ENCODE measurements around the gene TIMP1. TPM values are rescaled to one million over a fixed set of nuclear protein-coding genes. Genes with fewer than 3 reads are reported as not detected.

TIMP1 gene
- total RNA-seq, 2 donors from 2014 or later, result 218 to 823 TPM

DNA sequence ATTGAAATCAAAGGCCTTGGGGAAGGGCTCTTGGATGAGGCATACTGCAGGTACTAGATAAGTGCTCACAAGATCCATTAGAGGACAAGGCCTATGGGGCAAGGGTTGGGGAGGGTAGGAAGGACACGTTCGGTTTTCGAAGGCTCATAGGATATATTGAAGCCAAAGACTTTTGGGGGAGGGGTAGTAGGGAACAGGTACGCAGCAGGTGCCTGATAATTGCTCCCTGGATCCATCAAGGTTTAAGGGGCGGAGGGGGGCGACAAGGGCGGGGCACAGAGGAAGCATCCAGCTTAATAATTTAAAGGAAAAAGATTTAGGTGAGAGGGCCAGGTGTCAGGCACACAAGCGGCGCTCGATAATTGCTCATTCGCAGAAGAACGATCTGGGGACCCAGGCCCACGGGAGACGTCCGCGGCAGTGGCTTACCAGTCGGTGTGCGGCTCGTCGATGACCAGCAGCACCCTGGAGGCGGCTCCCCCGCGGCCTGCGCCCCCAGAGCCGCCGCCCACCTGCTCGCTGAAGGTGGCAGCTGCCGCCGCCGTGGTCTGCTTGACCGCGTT is 36.8 kb downstream of the TIMP1 start:
- no peaks in the 10 kb centered on the region for H3K9me3 ChIP-seq
- no peak for DNase-seq (ENCODE audit: low spot score)
- H3K36me3 ChIP-seq, result no peaks in the 10 kb centered on the region
- peaks cover 0 to 5% of the 10 kb centered on the region in 2 donors for H3K4me1 ChIP-seq
- peak overlapping the region in 1 of 2 donors; percentile 44 for H3K4me3 ChIP-seq
- no peak overlapping the region for H3K27ac ChIP-seq
- TF ChIP-seq, protein P1, sequence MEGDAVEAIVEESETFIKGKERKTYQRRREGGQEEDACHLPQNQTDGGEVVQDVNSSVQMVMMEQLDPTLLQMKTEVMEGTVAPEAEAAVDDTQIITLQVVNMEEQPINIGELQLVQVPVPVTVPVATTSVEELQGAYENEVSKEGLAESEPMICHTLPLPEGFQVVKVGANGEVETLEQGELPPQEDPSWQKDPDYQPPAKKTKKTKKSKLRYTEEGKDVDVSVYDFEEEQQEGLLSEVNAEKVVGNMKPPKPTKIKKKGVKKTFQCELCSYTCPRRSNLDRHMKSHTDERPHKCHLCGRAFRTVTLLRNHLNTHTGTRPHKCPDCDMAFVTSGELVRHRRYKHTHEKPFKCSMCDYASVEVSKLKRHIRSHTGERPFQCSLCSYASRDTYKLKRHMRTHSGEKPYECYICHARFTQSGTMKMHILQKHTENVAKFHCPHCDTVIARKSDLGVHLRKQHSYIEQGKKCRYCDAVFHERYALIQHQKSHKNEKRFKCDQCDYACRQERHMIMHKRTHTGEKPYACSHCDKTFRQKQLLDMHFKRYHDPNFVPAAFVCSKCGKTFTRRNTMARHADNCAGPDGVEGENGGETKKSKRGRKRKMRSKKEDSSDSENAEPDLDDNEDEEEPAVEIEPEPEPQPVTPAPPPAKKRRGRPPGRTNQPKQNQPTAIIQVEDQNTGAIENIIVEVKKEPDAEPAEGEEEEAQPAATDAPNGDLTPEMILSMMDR (IDR thresholded peaks at IDR 0.05), result no peak
- no peaks in the 10 kb centered on the region for H3K27me3 ChIP-seq

DNA sequence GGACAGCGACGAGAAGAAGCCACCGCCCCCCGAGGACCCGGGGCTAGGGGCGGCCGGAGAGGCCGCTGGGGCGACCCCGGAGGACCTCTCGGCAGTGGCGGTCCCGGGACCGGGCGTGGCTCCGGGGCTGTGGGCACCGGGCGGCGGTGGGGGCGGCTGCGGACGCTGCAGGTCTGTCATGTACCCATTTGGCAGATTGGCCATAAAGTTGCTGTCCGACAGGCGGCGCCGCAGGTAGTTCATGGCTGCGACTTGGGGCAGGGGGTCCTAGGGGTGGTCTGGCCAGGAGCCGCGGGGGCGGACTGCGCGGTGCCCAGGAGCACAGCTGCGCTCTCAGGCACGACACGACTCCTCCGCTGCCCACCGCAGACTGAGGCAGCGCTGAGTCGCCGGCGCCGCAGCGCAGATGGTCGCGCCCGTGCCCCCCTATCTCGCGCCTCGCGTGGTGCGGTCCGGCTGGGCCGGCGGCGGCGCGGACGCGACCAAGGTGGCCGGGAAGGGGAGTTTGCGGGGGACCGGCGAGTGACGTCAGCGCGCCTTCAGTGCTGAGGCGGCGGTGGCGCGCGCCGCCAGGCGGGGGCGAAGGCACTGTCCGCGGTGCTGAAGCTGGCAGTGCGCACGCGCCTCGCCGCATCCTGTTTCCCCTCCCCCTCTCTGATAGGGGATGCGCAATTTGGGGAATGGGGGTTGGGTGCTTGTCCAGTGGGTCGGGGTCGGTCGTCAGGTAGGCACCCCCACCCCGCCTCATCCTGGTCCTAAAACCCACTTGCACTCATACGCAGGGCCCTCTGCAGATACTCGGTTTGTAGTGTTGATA is 37.5 kb downstream of the TIMP1 start, which contains the start of gene SYN1:
Gene SYN1 (minus strand): TSS at position 372 of the 817 bp plus-strand sequence. CDS start 129 bp downstream, at position 243.
- Histone ChIP-seq H3K27ac (no peak within 1 kb of the TSS), H3K9me3 (no peaks in the 10 kb centered on the region), H3K36me3 (no peaks in the 10 kb centered on the region), H3K27me3 (no peaks in the 10 kb centered on the region), H3K4me1 (peaks cover 0 to 5% of the 10 kb centered on the region in 2 donors), H3K4me3 (peak within 1 kb of the TSS; percentile 25 to 44)
- TF ChIP-seq, protein P1 (IDR thresholded peaks at IDR 0.05), result peak in 1 of 2 donors; percentile 56
- peak; percentile 73 for DNase-seq (ENCODE audit: low spot score)

DNA sequence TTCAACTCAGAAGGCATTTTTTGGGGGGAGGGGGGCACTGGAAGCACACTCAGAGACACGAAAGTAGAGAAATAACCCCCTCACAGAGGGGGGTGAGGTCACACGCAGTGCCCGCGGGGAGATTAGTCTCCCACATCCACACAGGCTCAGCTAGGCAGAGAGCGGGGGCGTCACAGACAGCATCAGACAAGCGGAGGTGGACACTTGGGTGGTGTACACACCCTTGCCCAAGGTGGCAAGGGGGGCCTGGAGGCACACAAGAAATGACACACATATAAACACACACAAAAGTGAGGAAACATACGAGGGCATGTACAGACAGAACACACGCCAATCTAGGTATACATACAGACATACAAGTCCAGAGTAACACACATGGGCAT is 38.1 kb downstream of the TIMP1 start:
- Histone ChIP-seq H3K36me3 (no peaks in the 10 kb centered on the region), H3K4me1 (peaks cover 0 to 5% of the 10 kb centered on the region in 2 donors), H3K4me3 (no peak overlapping the region), H3K27ac (no peak overlapping the region), H3K27me3 (no peaks in the 10 kb centered on the region), H3K9me3 (no peaks in the 10 kb centered on the region)
- no peak for DNase-seq (ENCODE audit: low spot score)
- TF ChIP-seq, protein P1 (IDR thresholded peaks at IDR 0.05), result no peak

DNA sequence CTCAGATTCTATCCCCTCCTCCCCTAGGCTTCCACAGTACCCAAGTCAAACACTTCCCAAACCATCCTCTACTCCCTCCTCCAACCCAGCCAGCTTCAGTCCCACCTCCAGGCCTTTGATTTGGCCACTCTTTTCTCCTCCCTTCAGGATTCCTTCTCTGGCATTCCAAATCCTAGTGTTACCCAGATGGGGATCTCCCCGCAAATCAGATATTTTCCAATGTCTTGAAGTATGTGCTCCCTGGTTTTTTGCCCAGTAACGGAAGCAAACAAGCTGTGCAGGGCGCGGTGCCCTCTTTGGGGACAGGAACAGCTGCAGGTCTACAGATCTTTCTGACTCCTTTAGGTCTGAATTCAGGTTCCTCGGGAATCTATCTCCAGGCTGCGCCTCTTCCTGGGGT is 39.6 kb downstream of the TIMP1 start:
- peaks cover 0 to 5% of the 10 kb centered on the region in 2 donors for H3K4me1 ChIP-seq
- no peak overlapping the region for H3K4me3 ChIP-seq
- no peak overlapping the region for H3K27ac ChIP-seq
- no peaks in the 10 kb centered on the region for H3K9me3 ChIP-seq
- DNase-seq (ENCODE audit: low spot score), result no peak
- H3K36me3 ChIP-seq, result no peaks in the 10 kb centered on the region
- TF ChIP-seq, protein P1 (IDR thresholded peaks at IDR 0.05), result no peak
- H3K27me3 ChIP-seq, result no peaks in the 10 kb centered on the region

DNA sequence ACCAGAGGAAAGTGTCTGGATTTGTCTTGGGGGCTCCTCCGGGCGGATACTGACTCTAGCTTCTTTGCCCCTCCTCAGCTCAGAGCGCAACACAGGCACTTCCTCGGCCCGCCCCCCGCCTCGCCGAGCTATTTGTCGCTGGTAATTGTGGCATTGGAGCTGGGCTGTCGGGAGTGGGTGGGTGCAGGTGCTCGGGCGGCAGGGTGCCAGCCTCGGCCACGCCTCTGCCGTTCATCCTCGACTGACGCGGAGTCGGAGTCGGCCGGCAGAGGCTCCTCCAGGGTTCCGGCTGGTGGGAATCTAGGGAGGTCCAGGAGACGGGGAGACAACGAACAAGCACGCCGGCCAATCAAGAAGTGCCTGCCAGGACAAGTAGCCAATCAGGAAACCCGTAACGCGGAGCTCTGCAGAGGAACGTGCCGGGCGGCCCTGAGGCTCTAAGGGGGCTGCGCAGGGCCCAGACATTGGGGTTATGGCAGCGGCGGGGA is 41.3 kb downstream of the TIMP1 start:
- TF ChIP-seq, protein P1 (IDR thresholded peaks at IDR 0.05), result no peak
- H3K36me3 ChIP-seq, result no peaks in the 10 kb centered on the region
- peaks cover 0 to 5% of the 10 kb centered on the region in 2 donors for H3K4me1 ChIP-seq
- peak overlapping the region; percentile 10 to 32 for H3K4me3 ChIP-seq
- H3K27ac ChIP-seq, result no peak overlapping the region
- DNase-seq (ENCODE audit: low spot score), result no peak
- no peaks in the 10 kb centered on the region for H3K9me3 ChIP-seq
- H3K27me3 ChIP-seq, result no peaks in the 10 kb centered on the region

Data from right atrium auricular region (tissue), 2 donors.